Loucy (cell line): ENCODE results near the gene GNS.

Source experiments
- H2AFZ ChIP-seq: fragments of 200-600 bp; sonication (generic); 2 replicates; pipeline ENCODE4 v1.6.0; 2016; ENCODE audit warnings: antibody characterized with exemption, mild to moderate bottlenecking, low read length, moderate library complexity
- H3F3A ChIP-seq: fragments of 200-600 bp; 2 replicates; pipeline ENCODE4 v1.6.0; 2016; ENCODE audit warnings: antibody characterized with exemption, low read depth, mild to moderate bottlenecking
- H3K27me3 ChIP-seq: fragments of 200-600 bp; sonication (generic); 2 replicates; pipeline ENCODE4 v1.6.1; 2014; ENCODE audit warnings: low read length, mild to moderate bottlenecking; ENCODE audit not compliant: insufficient read depth, poor library complexity, severe bottlenecking
- H3K36me3 ChIP-seq: fragments of 200-600 bp; sonication (generic); 2 replicates; pipeline ENCODE4 v1.6.1; 2016; ENCODE audit warnings: low read length; ENCODE audit not compliant: insufficient read depth
- H3K4me1 ChIP-seq: fragments of 200-600 bp; sonication (generic); 2 replicates; pipeline ENCODE4 v1.5.1; 2014; ENCODE audit warnings: low read length, mild to moderate bottlenecking; ENCODE audit not compliant: insufficient read depth, poor library complexity, severe bottlenecking
- H3K4me2 ChIP-seq: fragments of 200-600 bp; sonication (generic); 2 replicates; pipeline ENCODE4 v1.6.0; 2014; ENCODE audit warnings: antibody characterized with exemption, low read length, low read depth, mild to moderate bottlenecking; ENCODE audit not compliant: poor library complexity, severe bottlenecking
- H3K4me3 ChIP-seq: fragments of 200-600 bp; sonication (generic); 2 replicates; pipeline ENCODE4 v1.5.1; 2014; ENCODE audit warnings: low read length, mild to moderate bottlenecking, mixed read lengths; ENCODE audit not compliant: poor library complexity, severe bottlenecking
- H3K79me2 ChIP-seq: fragments of 200-600 bp; sonication (generic); 2 replicates; pipeline ENCODE4 v1.6.1; 2014; ENCODE audit warnings: low read length; ENCODE audit not compliant: insufficient read depth
- H3K9ac ChIP-seq: fragments of 200-600 bp; sonication (generic); 2 replicates; pipeline ENCODE4 v1.6.0; 2014; ENCODE audit warnings: mild to moderate bottlenecking, low read depth, low read length, moderate library complexity; ENCODE audit not compliant: poor library complexity, severe bottlenecking
- H3K9me2 ChIP-seq: fragments of 200-600 bp; sonication (generic); replicated peaks from 2 replicates; pipeline ENCODE4 v1.6.1; 2016; ENCODE audit warnings: low read depth, low read length, mixed read lengths
- H3K9me3 ChIP-seq: fragments of 200-600 bp; sonication (generic); 2 replicates; pipeline ENCODE4 v1.6.1; 2014; ENCODE audit warnings: mild to moderate bottlenecking, antibody characterized with exemption, low read length, low read depth; ENCODE audit not compliant: insufficient read depth
- H4K20me1 ChIP-seq: fragments of 200-600 bp; sonication (generic); 2 replicates; pipeline ENCODE4 v1.6.0; 2014; ENCODE audit warnings: antibody characterized with exemption, low read length, mild to moderate bottlenecking; ENCODE audit not compliant: insufficient read depth, poor library complexity, severe bottlenecking
- CTCF ChIP-seq: fragments of 200-600 bp; sonication (generic); conservative IDR thresholded peaks from 2 replicates; pipeline ENCODE4 v1.5.1; 2014; ENCODE audit warnings: mild to moderate bottlenecking, antibody characterized with exemption, low read length
- EZH2phosphoT487 ChIP-seq: fragments of 200-600 bp; IDR thresholded peaks from 2 replicates; pipeline ENCODE4 v1.6.1; 2018; ENCODE audit warnings: antibody characterized with exemption, mild to moderate bottlenecking, moderate library complexity, borderline replicate concordance

Gene GNS

GRCh38 chr12:64792128-64792527, 32.9 kb upstream of the GNS start:
- no peaks in the 10 kb centered on the region for H3K27me3 ChIP-seq
- H3K4me3 ChIP-seq, result no peak overlapping the region
- H3K79me2 ChIP-seq, result no peaks in the 10 kb centered on the region
- no peaks in the 10 kb centered on the region for H3F3A ChIP-seq
- no peaks in the 10 kb centered on the region for H3K9me3 ChIP-seq
- no peaks in the 10 kb centered on the region for H3K36me3 ChIP-seq
- H4K20me1 ChIP-seq, result no peaks in the 10 kb centered on the region
- TF ChIP-seq EZH2phosphoT487 (no peak), CTCF (no peak)
- H2AFZ ChIP-seq, result no peak overlapping the region
- no peaks in the 10 kb centered on the region for H3K9me2 ChIP-seq
- H3K4me2 ChIP-seq, result no peak overlapping the region
- no peak overlapping the region for H3K9ac ChIP-seq
- no peaks in the 10 kb centered on the region for H3K4me1 ChIP-seq

DNA sequence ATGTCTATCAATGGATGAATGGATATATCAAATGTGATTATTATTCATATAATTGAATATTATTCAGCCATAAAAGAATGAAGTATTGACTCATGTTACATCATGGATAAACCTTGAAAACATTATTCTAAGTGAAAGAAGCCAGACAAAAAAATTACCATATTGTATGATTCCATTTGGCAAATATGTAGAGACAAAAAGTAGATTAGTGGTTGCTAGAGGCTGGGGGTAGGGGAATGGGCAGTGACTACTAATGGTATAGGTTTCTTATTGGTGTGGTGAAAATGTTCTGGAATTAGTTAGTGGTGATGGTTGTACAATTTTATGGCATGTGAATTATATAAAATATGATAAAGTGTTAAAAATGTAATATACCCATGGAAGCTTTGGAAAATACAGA, 31.8 kb upstream of the GNS start:
- Histone ChIP-seq H2AFZ (no peak overlapping the region), H3F3A (no peaks in the 10 kb centered on the region), H4K20me1 (no peaks in the 10 kb centered on the region), H3K9ac (no peak overlapping the region), H3K36me3 (no peaks in the 10 kb centered on the region), H3K4me3 (no peak overlapping the region), H3K79me2 (no peaks in the 10 kb centered on the region), H3K9me2 (no peaks in the 10 kb centered on the region), H3K27me3 (no peaks in the 10 kb centered on the region), H3K9me3 (no peaks in the 10 kb centered on the region), H3K4me1 (no peaks in the 10 kb centered on the region), H3K4me2 (no peak overlapping the region)
- TF ChIP-seq CTCF (no peak), EZH2phosphoT487 (no peak)

DNA sequence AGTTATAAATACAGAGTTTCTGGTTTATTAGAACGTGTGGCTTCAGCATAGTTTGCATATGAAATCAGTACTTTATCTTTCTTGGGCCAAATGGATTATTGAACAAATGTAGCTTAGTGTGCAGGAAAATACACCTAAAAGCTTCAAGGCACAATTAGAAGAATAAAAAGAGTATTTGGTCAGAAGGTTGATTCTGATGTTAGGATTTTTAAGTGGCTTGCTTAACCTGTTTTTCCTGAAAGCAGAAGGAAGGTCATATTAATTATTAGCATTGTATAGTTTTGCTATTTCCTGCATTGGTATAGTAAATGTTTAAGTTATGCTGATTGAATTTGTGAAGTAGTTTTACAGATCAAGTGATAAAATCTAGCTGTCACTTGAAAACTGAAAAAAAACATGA, 31.0 kb upstream of the GNS start:
- H3K4me2 ChIP-seq, result no peak overlapping the region
- H3K9me2 ChIP-seq, result no peaks in the 10 kb centered on the region
- no peaks in the 10 kb centered on the region for H4K20me1 ChIP-seq
- no peaks in the 10 kb centered on the region for H3K36me3 ChIP-seq
- H3K4me3 ChIP-seq, result no peak overlapping the region
- H3F3A ChIP-seq, result no peaks in the 10 kb centered on the region
- no peaks in the 10 kb centered on the region for H3K4me1 ChIP-seq
- H3K9ac ChIP-seq, result no peak overlapping the region
- no peaks in the 10 kb centered on the region for H3K27me3 ChIP-seq
- no peaks in the 10 kb centered on the region for H3K79me2 ChIP-seq
- no peak for TF ChIP-seq EZH2phosphoT487
- no peak for TF ChIP-seq CTCF
- H3K9me3 ChIP-seq, result no peaks in the 10 kb centered on the region
- no peak overlapping the region for H2AFZ ChIP-seq
